NT2/D1 (cell line): ENCODE measurements around the gene SLC43A3.

Source experiments
- SUZ12 ChIP-seq: IDR thresholded peaks from 2 replicates; pipeline ENCODE4 v1.6.1; 2011; ENCODE audit not compliant: insufficient read length, insufficient read depth; ENCODE audit errors: extremely low read depth
- YY1 ChIP-seq: IDR thresholded peaks from 2 replicates; pipeline ENCODE4 v1.6.1; 2011; ENCODE audit not compliant: insufficient read length, insufficient read depth
- ZNF274 ChIP-seq: IDR thresholded peaks from 2 replicates; pipeline ENCODE4 v1.6.1; 2011; ENCODE audit warnings: mild to moderate bottlenecking, low read depth, low read length

DNA sequence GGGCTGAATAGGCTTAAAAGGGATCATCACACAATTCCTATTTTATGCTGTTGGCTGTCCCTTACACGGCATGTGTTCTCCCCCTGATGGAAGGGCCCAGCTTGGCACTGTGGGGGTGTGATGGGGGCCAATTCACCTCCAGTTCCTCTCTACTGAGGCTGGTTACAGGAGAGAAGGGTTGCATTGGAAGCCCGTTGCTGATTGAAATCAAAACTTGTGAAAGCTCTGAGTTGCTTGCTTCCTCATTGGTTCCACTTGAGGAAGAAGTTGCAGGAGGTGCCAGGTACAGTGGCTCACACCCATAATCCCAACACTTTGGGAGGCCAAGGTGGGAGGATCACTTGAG lies 23.1 kb downstream of the SLC43A3 start:
- TF ChIP-seq ZNF274: no peak
- TF ChIP-seq YY1: no peak
- no peak for TF ChIP-seq SUZ12
